Neural cell (in vitro differentiated cells): Measurements from ENCODE around the gene MAGI2. TPM values are rescaled to one million over a fixed set of nuclear protein-coding genes. Genes with fewer than 3 reads are reported as not detected.

ENCODE experiments used
- H2AFZ ChIP-seq: fragments of 200-600, 300-800 bp; sonication (generic), shearing (Covaris generic); 2 replicates; pipeline ENCODE4 v1.6.0; 2014; ENCODE audit warnings: low read depth, mild to moderate bottlenecking, antibody characterized with exemption, low read length, moderate library complexity
- H3F3A ChIP-seq: fragments of 200-600 bp; shearing (Covaris generic); 2 replicates; pipeline ENCODE4 v1.6.1; 2016; ENCODE audit warnings: mild to moderate bottlenecking, moderate library complexity, mixed read lengths, antibody characterized with exemption, low read length; ENCODE audit not compliant: insufficient read depth, poor library complexity, severe bottlenecking
- H3K27ac ChIP-seq: fragments of 200-600, 300-800 bp; sonication (generic), shearing (Covaris generic); 2 replicates; pipeline ENCODE4 v1.5.1; 2014; ENCODE audit warnings: mild to moderate bottlenecking, low read length, moderate library complexity
- H3K27me3 ChIP-seq: fragments of 300-800, 200-600 bp; sonication (generic), shearing (Covaris generic); 2 replicates; pipeline ENCODE4 v1.6.0; 2014; ENCODE audit warnings: mild to moderate bottlenecking, low read depth, low read length, moderate library complexity; ENCODE audit not compliant: insufficient read depth
- H3K36me3 ChIP-seq: fragments of 300-800, 200-600 bp; sonication (generic), shearing (Covaris generic); 2 replicates; pipeline ENCODE4 v1.5.1; 2014; ENCODE audit warnings: mild to moderate bottlenecking, antibody characterized with exemption, low read length, moderate library complexity; ENCODE audit not compliant: insufficient read depth
- H3K4me2 ChIP-seq: fragments of 300-800, 200-600 bp; sonication (generic), shearing (Covaris generic); 2 replicates; pipeline ENCODE4 v1.6.0; 2014; ENCODE audit warnings: mild to moderate bottlenecking, low read length
- H3K4me3 ChIP-seq: fragments of 300-800, 200-600 bp; sonication (generic), shearing (Covaris generic); 2 replicates; pipeline ENCODE4 v1.5.1; 2014; ENCODE audit warnings: mild to moderate bottlenecking, low read length, moderate library complexity
- H3K79me2 ChIP-seq: fragments of 200-600 bp; shearing (Covaris generic); replicated peaks from 2 replicates; pipeline ENCODE4 v1.6.0; 2014; ENCODE audit warnings: mild to moderate bottlenecking, low read length, moderate library complexity; ENCODE audit not compliant: insufficient read depth
- H3K9ac ChIP-seq: fragments of 300-800, 200-600 bp; sonication (generic), shearing (Covaris generic); 2 replicates; pipeline ENCODE4 v1.6.1; 2016; ENCODE audit warnings: mild to moderate bottlenecking, low read length, mixed read lengths
- H3K9me2 ChIP-seq: fragments of 200-600 bp; shearing (Covaris generic); 2 replicates; pipeline ENCODE4 v1.6.1; 2016; ENCODE audit warnings: mild to moderate bottlenecking, low read length, mixed read lengths; ENCODE audit not compliant: insufficient read depth
- H3K9me3 ChIP-seq: fragments of 200-600, 300-800 bp; sonication (generic), shearing (Covaris generic); 2 replicates; pipeline ENCODE4 v1.6.1; 2016; ENCODE audit warnings: mild to moderate bottlenecking, mixed run types, low read length, moderate library complexity, mixed read lengths
- H4K20me1 ChIP-seq: fragments of 200-600 bp; shearing (Covaris generic); 2 replicates; pipeline ENCODE4 v1.6.1; 2016; ENCODE audit warnings: mild to moderate bottlenecking, mixed run types; ENCODE audit not compliant: insufficient read depth
- EP300 ChIP-seq: fragments of 450-650 bp; conservative IDR thresholded peaks from 2 replicates; pipeline ENCODE4 v1.6.1; 2014; ENCODE audit warnings: antibody characterized with exemption, mild to moderate bottlenecking, moderate library complexity; ENCODE audit not compliant: poor library complexity, severe bottlenecking
- EZH2 ChIP-seq: fragments of 200-600, 300-800 bp; shearing (Covaris generic), sonication (generic); IDR thresholded peaks from 2 replicates; pipeline ENCODE4 v1.6.1; 2014; ENCODE audit warnings: antibody characterized with exemption, low read length, borderline replicate concordance, mild to moderate bottlenecking; ENCODE audit not compliant: insufficient read depth, poor library complexity, severe bottlenecking
- MXI1 ChIP-seq: fragments of 450-650 bp; conservative IDR thresholded peaks from 2 replicates; pipeline ENCODE4 v1.6.1; 2014; ENCODE audit warnings: antibody characterized with exemption, mild to moderate bottlenecking; ENCODE audit not compliant: poor library complexity, severe bottlenecking
- POLR2AphosphoS5 ChIP-seq: IDR thresholded peaks from 2 replicates; pipeline ENCODE4 v1.6.1; 2012
- RAD21 ChIP-seq: fragments of 450-650 bp; conservative IDR thresholded peaks from 2 replicates; pipeline ENCODE4 v1.6.1; 2014; ENCODE audit warnings: antibody characterized with exemption, mild to moderate bottlenecking, moderate library complexity
- SMC3 ChIP-seq: fragments of 450-650 bp; conservative IDR thresholded peaks from 2 replicates; pipeline ENCODE4 v1.6.1; 2014; ENCODE audit warnings: antibody characterized with exemption, mild to moderate bottlenecking, moderate library complexity; ENCODE audit not compliant: poor library complexity
- TAF1 ChIP-seq: IDR thresholded peaks from 2 replicates; pipeline ENCODE4 v1.6.1; 2012; ENCODE audit warnings: low read depth
- polyA plus RNA-seq: library from polyadenylated mRNA; depleted of rRNA; stranded (reverse); fragments of >200 nt; gene quantifications from 2 replicates; pipeline ENCODE4 v1.2.3, GENCODE V29; 2014
- TF ChIP-seq, protein P1 (sequence below): fragments of 450-650 bp; IDR thresholded peaks from 2 replicates; pipeline ENCODE4 v1.5.1; 2014; ENCODE audit warnings: antibody characterized with exemption, mild to moderate bottlenecking, moderate library complexity; ENCODE audit not compliant: poor library complexity, severe bottlenecking
- TF ChIP-seq, protein P2 (sequence below): IDR thresholded peaks from 2 replicates; pipeline ENCODE4 v1.6.1; 2012; ENCODE audit warnings: borderline replicate concordance

Gene MAGI2
- polyA plus RNA-seq, 1 donor from 2014 or later: 19.3 TPM

DNA sequence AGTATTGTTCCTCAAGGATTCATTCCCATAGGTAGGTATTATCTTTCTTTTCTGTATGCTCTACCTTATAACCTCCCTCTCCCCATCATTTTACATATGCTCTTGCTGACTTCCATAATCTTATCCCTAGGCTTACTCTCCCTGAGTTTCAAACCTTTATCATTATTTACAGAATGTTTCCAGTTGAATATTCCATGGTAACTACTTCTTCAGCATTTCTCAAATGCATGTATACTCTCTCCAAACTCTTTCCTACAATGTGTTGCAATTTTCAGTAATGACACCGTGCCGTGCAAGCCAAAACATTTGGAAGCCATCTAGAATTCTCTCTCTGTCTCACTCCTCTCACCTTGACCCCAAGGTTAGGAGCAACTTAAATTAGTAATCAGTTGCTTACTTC is 548.5 kb downstream of the MAGI2 start:
- TF ChIP-seq, protein P1, sequence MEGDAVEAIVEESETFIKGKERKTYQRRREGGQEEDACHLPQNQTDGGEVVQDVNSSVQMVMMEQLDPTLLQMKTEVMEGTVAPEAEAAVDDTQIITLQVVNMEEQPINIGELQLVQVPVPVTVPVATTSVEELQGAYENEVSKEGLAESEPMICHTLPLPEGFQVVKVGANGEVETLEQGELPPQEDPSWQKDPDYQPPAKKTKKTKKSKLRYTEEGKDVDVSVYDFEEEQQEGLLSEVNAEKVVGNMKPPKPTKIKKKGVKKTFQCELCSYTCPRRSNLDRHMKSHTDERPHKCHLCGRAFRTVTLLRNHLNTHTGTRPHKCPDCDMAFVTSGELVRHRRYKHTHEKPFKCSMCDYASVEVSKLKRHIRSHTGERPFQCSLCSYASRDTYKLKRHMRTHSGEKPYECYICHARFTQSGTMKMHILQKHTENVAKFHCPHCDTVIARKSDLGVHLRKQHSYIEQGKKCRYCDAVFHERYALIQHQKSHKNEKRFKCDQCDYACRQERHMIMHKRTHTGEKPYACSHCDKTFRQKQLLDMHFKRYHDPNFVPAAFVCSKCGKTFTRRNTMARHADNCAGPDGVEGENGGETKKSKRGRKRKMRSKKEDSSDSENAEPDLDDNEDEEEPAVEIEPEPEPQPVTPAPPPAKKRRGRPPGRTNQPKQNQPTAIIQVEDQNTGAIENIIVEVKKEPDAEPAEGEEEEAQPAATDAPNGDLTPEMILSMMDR: no peak
- TF ChIP-seq TAF1: no peak
- TF ChIP-seq, protein P2, sequence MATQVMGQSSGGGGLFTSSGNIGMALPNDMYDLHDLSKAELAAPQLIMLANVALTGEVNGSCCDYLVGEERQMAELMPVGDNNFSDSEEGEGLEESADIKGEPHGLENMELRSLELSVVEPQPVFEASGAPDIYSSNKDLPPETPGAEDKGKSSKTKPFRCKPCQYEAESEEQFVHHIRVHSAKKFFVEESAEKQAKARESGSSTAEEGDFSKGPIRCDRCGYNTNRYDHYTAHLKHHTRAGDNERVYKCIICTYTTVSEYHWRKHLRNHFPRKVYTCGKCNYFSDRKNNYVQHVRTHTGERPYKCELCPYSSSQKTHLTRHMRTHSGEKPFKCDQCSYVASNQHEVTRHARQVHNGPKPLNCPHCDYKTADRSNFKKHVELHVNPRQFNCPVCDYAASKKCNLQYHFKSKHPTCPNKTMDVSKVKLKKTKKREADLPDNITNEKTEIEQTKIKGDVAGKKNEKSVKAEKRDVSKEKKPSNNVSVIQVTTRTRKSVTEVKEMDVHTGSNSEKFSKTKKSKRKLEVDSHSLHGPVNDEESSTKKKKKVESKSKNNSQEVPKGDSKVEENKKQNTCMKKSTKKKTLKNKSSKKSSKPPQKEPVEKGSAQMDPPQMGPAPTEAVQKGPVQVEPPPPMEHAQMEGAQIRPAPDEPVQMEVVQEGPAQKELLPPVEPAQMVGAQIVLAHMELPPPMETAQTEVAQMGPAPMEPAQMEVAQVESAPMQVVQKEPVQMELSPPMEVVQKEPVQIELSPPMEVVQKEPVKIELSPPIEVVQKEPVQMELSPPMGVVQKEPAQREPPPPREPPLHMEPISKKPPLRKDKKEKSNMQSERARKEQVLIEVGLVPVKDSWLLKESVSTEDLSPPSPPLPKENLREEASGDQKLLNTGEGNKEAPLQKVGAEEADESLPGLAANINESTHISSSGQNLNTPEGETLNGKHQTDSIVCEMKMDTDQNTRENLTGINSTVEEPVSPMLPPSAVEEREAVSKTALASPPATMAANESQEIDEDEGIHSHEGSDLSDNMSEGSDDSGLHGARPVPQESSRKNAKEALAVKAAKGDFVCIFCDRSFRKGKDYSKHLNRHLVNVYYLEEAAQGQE: no peak
- TF ChIP-seq EP300: no peak
- no peak for TF ChIP-seq SMC3
- TF ChIP-seq MXI1: no peak
- TF ChIP-seq RAD21: no peak
- no peak for TF ChIP-seq EZH2
- no peak for TF ChIP-seq POLR2AphosphoS5
- Histone ChIP-seq H3K9ac (no peak overlapping the region), H3K27me3 (no peaks in the 10 kb centered on the region), H3F3A (no peaks in the 10 kb centered on the region), H3K27ac (no peak overlapping the region), H3K4me3 (no peak overlapping the region), H2AFZ (no peak overlapping the region), H3K36me3 (no peaks in the 10 kb centered on the region), H3K9me2 (no peaks in the 10 kb centered on the region), H3K9me3 (no peaks in the 10 kb centered on the region), H3K79me2 (no peaks in the 10 kb centered on the region), H4K20me1 (no peaks in the 10 kb centered on the region), H3K4me2 (no peak overlapping the region)

DNA sequence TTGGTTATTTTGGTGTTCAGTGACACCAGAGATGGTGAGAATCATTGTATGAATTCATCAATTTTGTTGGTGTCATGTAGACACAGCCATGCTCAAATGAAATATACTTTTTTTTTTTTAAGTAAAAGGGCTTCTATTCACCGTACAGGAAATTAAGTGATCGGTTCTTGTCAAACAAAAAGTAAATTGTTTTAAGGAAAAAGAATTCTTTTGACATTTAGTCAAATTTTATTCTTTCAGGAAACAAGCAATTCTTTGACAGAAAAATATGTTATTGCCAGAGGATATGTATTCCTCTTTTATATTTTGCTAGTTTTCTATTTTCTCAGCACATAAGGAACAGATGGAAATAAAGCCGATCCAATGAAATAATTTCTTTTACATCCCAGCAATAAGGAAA is 551.9 kb downstream of the MAGI2 start:
- no peak overlapping the region for H2AFZ ChIP-seq
- H3K9me3 ChIP-seq: no peaks in the 10 kb centered on the region
- H3K27ac ChIP-seq: no peak overlapping the region
- no peak overlapping the region for H3K9ac ChIP-seq
- H3F3A ChIP-seq: no peaks in the 10 kb centered on the region
- H3K27me3 ChIP-seq: no peaks in the 10 kb centered on the region
- H3K4me3 ChIP-seq: no peak overlapping the region
- TF ChIP-seq MXI1 (no peak), TAF1 (no peak), POLR2AphosphoS5 (no peak), EP300 (no peak), RAD21 (no peak)
- TF ChIP-seq, protein P2: no peak
- H3K4me2 ChIP-seq: no peak overlapping the region
- no peaks in the 10 kb centered on the region for H3K36me3 ChIP-seq
- H3K9me2 ChIP-seq: no peaks in the 10 kb centered on the region
- no peaks in the 10 kb centered on the region for H4K20me1 ChIP-seq
- no peaks in the 10 kb centered on the region for H3K79me2 ChIP-seq
